Measurements from ENCODE around the gene EIPR1. TPM values are rescaled to one million over a fixed set of nuclear protein-coding genes. Genes with fewer than 3 reads are reported as not detected.

The EIPR1 gene
- polyA plus RNA-seq, 1 donor (not counting 4 experiments of a cell fraction or from before 2014, with no cell fraction given): 44.3 TPM

GRCh38 chr2:3280683-3281520 is 96.7 kb downstream of the EIPR1 start:
- Histone ChIP-seq H3K36me3 (ENCODE audit: control insufficient read depth in 2 of 2, extremely low read depth in 1 of 2, insufficient read depth in 2 of 2, low read length in 2 of 2) (no peaks in the 10 kb centered on the region), H3K27ac (ENCODE audit: control insufficient read depth, insufficient read depth, low read length) (no peak overlapping the region), H3K9ac (ENCODE audit: control insufficient read depth, extremely low read depth, insufficient read depth, low read length) (no peak overlapping the region), H3K9me3 (ENCODE audit: control insufficient read depth, low read depth, low read length) (no peaks in the 10 kb centered on the region), H3K79me2 (ENCODE audit: control insufficient read depth, insufficient read depth, low read length) (no peaks in the 10 kb centered on the region), H3K4me3 (ENCODE audit: control insufficient read depth in 2 of 3, extremely low read depth in 1 of 3, insufficient read depth in 2 of 3, low read depth in 1 of 3, low read length in 3 of 3) (no peak overlapping the region), H2AFZ (ENCODE audit: control insufficient read depth, low read length) (no peak overlapping the region), H3K9me1 (ENCODE audit: control insufficient read depth, extremely low read depth, insufficient read depth, low read length) (no peaks in the 10 kb centered on the region), H3K4me2 (ENCODE audit: control insufficient read depth, extremely low read depth, insufficient read depth, low read depth, low read length) (no peak overlapping the region), H3K27me3 (ENCODE audit: control insufficient read depth, extremely low read depth, insufficient read depth, low read length) (no peaks in the 10 kb centered on the region), H4K20me1 (ENCODE audit: control insufficient read depth, extremely low read depth, insufficient read depth, low read length) (no peaks in the 10 kb centered on the region), H3K4me1 (ENCODE audit: control insufficient read depth, extremely low read depth, insufficient read depth, low read length) (no peaks in the 10 kb centered on the region)
- FAIRE-seq (no peak), DNase-seq (ENCODE audit: low read depth, low spot score) (no peak)
- dilution Hi-C loops (cut with MboI; ENCODE audit: extremely low pct_ligation_motif_present, low sequenced_read_pairs): no loop called here
- TF ChIP-seq CTCF (optimal IDR thresholded peaks at IDR 0.05 in 1 of 3, IDR thresholded peaks at IDR 0.05 in 1 of 3, conservative IDR thresholded peaks at IDR 0.05 in 1 of 3; ENCODE audit: extremely low read depth in 1 of 3, insufficient read depth in 2 of 3, low read length in 3 of 3): no peak
- TF ChIP-seq EZH2 (IDR thresholded peaks at IDR 0.05; ENCODE audit: low read length): no peak

GRCh38 chr2:3280197-3280596 is 97.4 kb downstream of the EIPR1 start:
- H3K27ac ChIP-seq (ENCODE audit: control insufficient read depth, insufficient read depth, low read length): no peak overlapping the region
- DNase-seq (ENCODE audit: low read depth, low spot score) (no peak), FAIRE-seq (no peak)
- TF ChIP-seq EZH2 (IDR thresholded peaks at IDR 0.05; ENCODE audit: low read length) (no peak), CTCF (optimal IDR thresholded peaks at IDR 0.05 in 1 of 3, IDR thresholded peaks at IDR 0.05 in 1 of 3, conservative IDR thresholded peaks at IDR 0.05 in 1 of 3; ENCODE audit: extremely low read depth in 1 of 3, insufficient read depth in 2 of 3, low read length in 3 of 3) (no peak)
- no peaks in the 10 kb centered on the region for H3K79me2 ChIP-seq (ENCODE audit: control insufficient read depth, insufficient read depth, low read length)
- dilution Hi-C loops (cut with MboI; ENCODE audit: extremely low pct_ligation_motif_present, low sequenced_read_pairs): no loop called here
- no peaks in the 10 kb centered on the region for H3K27me3 ChIP-seq (ENCODE audit: control insufficient read depth, extremely low read depth, insufficient read depth, low read length)
- no peak overlapping the region for H3K4me3 ChIP-seq (ENCODE audit: control insufficient read depth in 2 of 3, extremely low read depth in 1 of 3, insufficient read depth in 2 of 3, low read depth in 1 of 3, low read length in 3 of 3)
- no peak overlapping the region for H2AFZ ChIP-seq (ENCODE audit: control insufficient read depth, low read length)
- H3K9me1 ChIP-seq (ENCODE audit: control insufficient read depth, extremely low read depth, insufficient read depth, low read length): no peaks in the 10 kb centered on the region
- no peaks in the 10 kb centered on the region for H3K36me3 ChIP-seq (ENCODE audit: control insufficient read depth in 2 of 2, extremely low read depth in 1 of 2, insufficient read depth in 2 of 2, low read length in 2 of 2)
- H3K4me2 ChIP-seq (ENCODE audit: control insufficient read depth, extremely low read depth, insufficient read depth, low read depth, low read length): no peak overlapping the region
- no peaks in the 10 kb centered on the region for H3K4me1 ChIP-seq (ENCODE audit: control insufficient read depth, extremely low read depth, insufficient read depth, low read length)
- no peaks in the 10 kb centered on the region for H3K9me3 ChIP-seq (ENCODE audit: control insufficient read depth, low read depth, low read length)
- no peaks in the 10 kb centered on the region for H4K20me1 ChIP-seq (ENCODE audit: control insufficient read depth, extremely low read depth, insufficient read depth, low read length)
- H3K9ac ChIP-seq (ENCODE audit: control insufficient read depth, extremely low read depth, insufficient read depth, low read length): no peak overlapping the region
